CD14-positive monocyte (primary cell): ENCODE measurements around the gene PAXIP1. TPM values are rescaled to one million over a fixed set of nuclear protein-coding genes. Genes with fewer than 3 reads are reported as not detected.

Experiments
- DNase-seq, 3 donors: peaks; one replicate each; pipeline ENCODE4 v3.0.0-alpha.2; 2011 to 2022
- H2AFZ ChIP-seq: 2 replicates; pipeline ENCODE4 v1.6.0; 2012; ENCODE audit warnings: mild to moderate bottlenecking, low read depth, low read length, inconsistent platforms; ENCODE audit not compliant: insufficient read depth, poor library complexity, severe bottlenecking
- H3K27ac ChIP-seq, 2 donors: 1 replicate in 1 of 2; 2 replicates in 1 of 2; pipeline ENCODE4 v1.5.1; 2012 to 2013; ENCODE audit warnings: low read length in 2 of 2, control low read depth in 1 of 2, inconsistent platforms in 1 of 2, low read depth in 1 of 2, mild to moderate bottlenecking in 1 of 2
- H3K27me3 ChIP-seq, 2 donors: one replicate each; pipeline versions ENCODE4 v1.6.0 to v1.6.1; 2011 to 2013; ENCODE audit warnings: low read length in 2 of 2; ENCODE audit not compliant: control insufficient read depth in 2 of 2, insufficient read depth in 2 of 2
- H3K36me3 ChIP-seq, 2 donors: replicated peaks in 1 of 2; 1 replicate in 1 of 2; 2 replicates in 1 of 2; pipeline versions ENCODE4 v1.5.1 to v1.6.1; 2012 to 2013; ENCODE audit warnings: low read length in 2 of 2, control low read depth in 1 of 2, inconsistent platforms in 1 of 2, mild to moderate bottlenecking in 1 of 2; ENCODE audit not compliant: insufficient read depth in 2 of 2, control insufficient read depth in 1 of 2
- H3K4me1 ChIP-seq, 2 donors: 1 replicate in 1 of 2; 2 replicates in 1 of 2; pipeline versions ENCODE4 v1.5.1 to v1.6.1; 2012 to 2013; ENCODE audit warnings: low read length in 2 of 2, control low read depth in 1 of 2, inconsistent platforms in 1 of 2, mild to moderate bottlenecking in 1 of 2, moderate library complexity in 1 of 2; ENCODE audit not compliant: insufficient read depth in 2 of 2, control insufficient read depth in 1 of 2
- H3K4me2 ChIP-seq: replicated peaks from 2 replicates; pipeline ENCODE3; 2012; ENCODE audit warnings: low read length, moderate library complexity, mild to moderate bottlenecking; ENCODE audit not compliant: poor library complexity, severe bottlenecking; ENCODE audit errors: extremely low read depth
- H3K4me3 ChIP-seq, 3 experiments: fragments of 200-600 bp in 1 of 3; sonication (generic) in 1 of 3; replicated peaks in 1 of 3; 1 replicate in 2 of 3; 2 replicates in 1 of 3; pipeline ENCODE4 v1.5.1; 2011 to 2013; ENCODE audit warnings: low read length in 3 of 3, mild to moderate bottlenecking in 3 of 3, control low read depth in 2 of 3, low read depth in 2 of 3, inconsistent platforms in 1 of 3, moderate library complexity in 1 of 3
- H3K79me2 ChIP-seq: 2 replicates; pipeline ENCODE4 v1.6.0; 2012; ENCODE audit warnings: mild to moderate bottlenecking, control low read depth, inconsistent platforms, low read length, moderate library complexity; ENCODE audit not compliant: insufficient read depth
- H3K9ac ChIP-seq: 2 replicates; pipeline ENCODE4 v1.6.0; 2017; ENCODE audit warnings: low read length, mild to moderate bottlenecking; ENCODE audit not compliant: insufficient read depth, poor library complexity, severe bottlenecking
- H3K9me3 ChIP-seq, 2 donors: replicated peaks in 1 of 2; 1 replicate in 1 of 2; 2 replicates in 1 of 2; pipeline versions ENCODE4 v1.5.1 to v1.6.1; 2012 to 2013; ENCODE audit warnings: low read length in 2 of 2, control low read depth in 1 of 2; ENCODE audit not compliant: control insufficient read depth in 1 of 2, insufficient read depth in 1 of 2
- H4K20me1 ChIP-seq: 2 replicates; pipeline ENCODE4 v1.6.0; 2012; ENCODE audit warnings: mild to moderate bottlenecking, low read length, control low read depth, moderate library complexity; ENCODE audit not compliant: insufficient read depth
- H3K27ac Mint-ChIP-seq, 7 donors: one replicate each; pipeline ENCODE4 v1.8.0; 2020; ENCODE audit warnings: mild to moderate bottlenecking in 7 of 7, mixed read lengths in 7 of 7, moderate library complexity in 6 of 7, inconsistent platforms in 2 of 7
- H3K27me3 Mint-ChIP-seq, 3 donors: one replicate each; pipeline ENCODE4 v1.8.0; 2021 to 2022; ENCODE audit warnings: low read depth in 3 of 3, mild to moderate bottlenecking in 3 of 3, mixed read lengths in 3 of 3, moderate library complexity in 3 of 3, inconsistent platforms in 1 of 3
- H3K36me3 Mint-ChIP-seq, 2 donors: one replicate each; pipeline ENCODE4 v1.8.0; 2020; ENCODE audit warnings: mixed read lengths in 2 of 2, inconsistent platforms in 1 of 2, mild to moderate bottlenecking in 1 of 2
- H3K4me1 Mint-ChIP-seq: one replicate; pipeline ENCODE4 v1.8.0; 2020; ENCODE audit warnings: mild to moderate bottlenecking, mixed read lengths
- H3K4me3 Mint-ChIP-seq, 2 donors: one replicate each; pipeline ENCODE4 v1.8.0; 2020; ENCODE audit warnings: mild to moderate bottlenecking in 2 of 2, mixed read lengths in 2 of 2, moderate library complexity in 1 of 2
- H3K9me3 Mint-ChIP-seq, 7 donors: one replicate each; pipeline ENCODE4 v1.8.0; 2020 to 2022; ENCODE audit warnings: mixed read lengths in 7 of 7, mild to moderate bottlenecking in 6 of 7, moderate library complexity in 6 of 7, inconsistent platforms in 2 of 7
- CTCF ChIP-seq: fragments of 200-600 bp; IDR thresholded peaks from one replicate; pipeline ENCODE4 v1.8.0; 2022; ENCODE audit warnings: antibody characterized with exemption, mild to moderate bottlenecking
- WGBS: methylation state at CpG from one replicate; pipeline ENCODE4 v1.1.5; 2013; ENCODE audit warnings: missing lambda C conversion rate; ENCODE audit not compliant: insufficient coverage; 5-methylcytosine and 5-hydroxymethylcytosine counted together
- intact Hi-C, 2 donors: fragments of 100-400 bp; cut with micrococcal nuclease; formaldehyde crosslinking; loops; one replicate each; pipeline versions ENCODE4 v1.15.0 to v1.15.1; 2023
- polyA plus RNA-seq, 3 donors: library from polyadenylated mRNA; depleted of rRNA in 1 of 3; unstranded in 2 of 3; stranded (reverse) in 1 of 3; fragments of 300-500 nt in 2 of 3; fragments of >200 nt in 1 of 3; fragmentation: Illumina TruSeq in 2 of 3; gene quantifications; 1 replicate in 2 of 3; 2 replicates in 1 of 3; pipeline ENCODE4 v1.2.3, GENCODE V29; 2012 to 2021

PAXIP1 gene
- polyA plus RNA-seq, 3 donors = 0.44 to 8.4 (median 0.58) TPM

GRCh38 chr7:154960063-154960790, 42.7 kb downstream of the PAXIP1 start:
- H3K27me3 ChIP-seq = no peaks in the 10 kb centered on the region
- Mint-ChIP-seq H3K9me3 (no peaks in the 10 kb centered on the region), H3K27ac (no peak overlapping the region), H3K4me1 (no peaks in the 10 kb centered on the region), H3K27me3 (no peaks in the 10 kb centered on the region), H3K4me3 (no peak overlapping the region), H3K36me3 (peaks cover 74 to 92% of the 10 kb centered on the region in 2 donors)
- no peak overlapping the region for H3K4me3 ChIP-seq
- intact Hi-C loops = no loop called here
- H3K9me3 ChIP-seq = no peaks in the 10 kb centered on the region
- no peak overlapping the region for H3K9ac ChIP-seq
- H2AFZ ChIP-seq = no peak overlapping the region
- no peak overlapping the region for H3K27ac ChIP-seq
- WGBS = 88% methylated on average over 6 of the region's 10 CpGs
- no peak overlapping the region for H3K4me2 ChIP-seq
- no peaks in the 10 kb centered on the region for H3K79me2 ChIP-seq
- no peaks in the 10 kb centered on the region for H3K4me1 ChIP-seq
- peaks cover 60 to 98% of the 10 kb centered on the region in 2 donors for H3K36me3 ChIP-seq
- TF ChIP-seq CTCF = no peak
- DNase-seq = no peak
- H4K20me1 ChIP-seq = no peaks in the 10 kb centered on the region

- TF ChIP-seq CTCF = no peak
- no peak overlapping the region for H3K27ac ChIP-seq
- no peaks in the 10 kb centered on the region for H3K9me3 Mint-ChIP-seq
- H3K27ac Mint-ChIP-seq = no peak overlapping the region
- H3K79me2 ChIP-seq = no peaks in the 10 kb centered on the region
- no peaks in the 10 kb centered on the region for H3K9me3 ChIP-seq
- intact Hi-C loops = no loop called here
- peaks cover 72 to 85% of the 10 kb centered on the region in 2 donors for H3K36me3 Mint-ChIP-seq
- H4K20me1 ChIP-seq = no peaks in the 10 kb centered on the region
- H3K27me3 Mint-ChIP-seq = no peaks in the 10 kb centered on the region
- H3K4me3 ChIP-seq = no peak overlapping the region
- no peak overlapping the region for H3K4me3 Mint-ChIP-seq
- no peaks in the 10 kb centered on the region for H3K4me1 ChIP-seq
- no peak overlapping the region for H3K4me2 ChIP-seq
- H3K4me1 Mint-ChIP-seq = no peaks in the 10 kb centered on the region
- H2AFZ ChIP-seq = no peak overlapping the region
- no peak overlapping the region for H3K9ac ChIP-seq
- 98% methylated on average over 4 of the region's 6 CpGs for WGBS
- no peaks in the 10 kb centered on the region for H3K27me3 ChIP-seq
- peaks cover 70 to 97% of the 10 kb centered on the region in 2 donors for H3K36me3 ChIP-seq
- DNase-seq = no peak
These were observed 46.5 kb downstream of the PAXIP1 start for GRCh38 chr7:154956427-154956826.
